Endodermal cell (in vitro differentiated cells): ENCODE measurements around the gene KIF7. TPM values are rescaled to one million over a fixed set of nuclear protein-coding genes. Genes with fewer than 3 reads are reported as not detected.

ENCODE experiments used
- DNase-seq: peaks from one replicate; pipeline ENCODE4 v3.0.0-alpha.2; 2017
- H3K27ac ChIP-seq: 2 replicates; pipeline ENCODE4 v1.5.1; 2013; ENCODE audit warnings: mild to moderate bottlenecking, low read depth, low read length, moderate library complexity
- H3K27me3 ChIP-seq: 2 replicates; pipeline ENCODE4 v1.6.1; 2013; ENCODE audit warnings: mild to moderate bottlenecking, low read length, moderate library complexity; ENCODE audit not compliant: insufficient read depth, control insufficient read depth, poor library complexity, severe bottlenecking
- H3K36me3 ChIP-seq: 2 replicates; pipeline ENCODE4 v1.7.0; 2013; ENCODE audit warnings: mild to moderate bottlenecking, low read length, moderate library complexity; ENCODE audit not compliant: control insufficient read depth, insufficient read depth
- H3K4me1 ChIP-seq: one replicate; pipeline ENCODE4 v1.7.0; 2013; ENCODE audit warnings: low read length; ENCODE audit not compliant: control insufficient read depth, insufficient read depth
- H3K4me3 ChIP-seq: 2 replicates; pipeline ENCODE4 v1.5.1; 2013; ENCODE audit warnings: mild to moderate bottlenecking, low read length, moderate library complexity
- H3K9ac ChIP-seq: 2 replicates; pipeline ENCODE4 v1.6.1; 2013; ENCODE audit warnings: mild to moderate bottlenecking, low read length, moderate library complexity; ENCODE audit not compliant: poor library complexity, severe bottlenecking; ENCODE audit errors: extremely low read depth
- H3K9me3 ChIP-seq: 2 replicates; pipeline ENCODE4 v1.6.1; 2013; ENCODE audit warnings: mild to moderate bottlenecking, low read length, moderate library complexity; ENCODE audit not compliant: control insufficient read depth
- H3K27ac Mint-ChIP-seq: 2 replicates; pipeline ENCODE4 v1.8.0; 2020; ENCODE audit warnings: mixed read lengths
- H3K27me3 Mint-ChIP-seq: 2 replicates; pipeline ENCODE4 v1.8.0; 2021; ENCODE audit warnings: mild to moderate bottlenecking, mixed read lengths; ENCODE audit not compliant: insufficient read depth
- H3K36me3 Mint-ChIP-seq: 2 replicates; pipeline ENCODE4 v1.8.0; 2020; ENCODE audit warnings: low read depth, mixed read lengths
- H3K4me1 Mint-ChIP-seq: 2 replicates; pipeline ENCODE4 v1.8.0; 2020; ENCODE audit warnings: mixed read lengths
- H3K4me3 Mint-ChIP-seq: 2 replicates; pipeline ENCODE4 v1.8.0; 2020; ENCODE audit warnings: mild to moderate bottlenecking, moderate library complexity, mixed read lengths
- H3K9me3 Mint-ChIP-seq: 2 replicates; pipeline ENCODE4 v1.8.0; 2020; ENCODE audit warnings: mild to moderate bottlenecking, mixed read lengths
- CTCF ChIP-seq: fragments of 200-600 bp; sonication (generic); conservative IDR thresholded peaks from 2 replicates; pipeline ENCODE4 v1.5.0; 2021; ENCODE audit warnings: antibody characterized with exemption, mild to moderate bottlenecking
- WGBS, 2 experiments: methylation state at CpG; one replicate each; pipeline versions ENCODE4 v1.1.5 to v1.1.7; 2013; ENCODE audit warnings: missing lambda C conversion rate in 2 of 2, mixed read lengths in 1 of 2; ENCODE audit not compliant: insufficient coverage in 1 of 2, insufficient read length in 1 of 2; 5-methylcytosine and 5-hydroxymethylcytosine counted together
- total RNA-seq, 2 donors: library from RNA; stranded (reverse); fragmentation: NEBNext Ultra II Directional in 1 of 2; extraction: Animal tissue kit (Norgen Biotek cat#: 25700) in 1 of 2; gene quantifications; 2 replicates in 1 of 2; 3 replicates in 1 of 2; pipeline ENCODE4 v1.2.1, GENCODE V29; 2021

Gene KIF7
- total RNA-seq, 2 donors from 2014 or later: 22.9 to 24.4 TPM

GRCh38 chr15:89599021-89599420 lies 56.2 kb downstream of the KIF7 start:
- Histone ChIP-seq H3K36me3 (peaks cover 92% of the 10 kb centered on the region), H3K4me3 (no peak overlapping the region), H3K9ac (no peak overlapping the region), H3K27ac (no peak overlapping the region), H3K9me3 (no peaks in the 10 kb centered on the region), H3K4me1 (no peaks in the 10 kb centered on the region), H3K27me3 (no peaks in the 10 kb centered on the region)
- Mint-ChIP-seq H3K36me3 (peaks cover 60% of the 10 kb centered on the region), H3K4me3 (no peak overlapping the region), H3K27ac (no peak overlapping the region), H3K4me1 (no peaks in the 10 kb centered on the region), H3K27me3 (no peaks in the 10 kb centered on the region), H3K9me3 (no peaks in the 10 kb centered on the region)
- 95 to 98% methylated on average over 4 of the region's 4 CpGs for WGBS, 2 experiments
- no peak for DNase-seq
- TF ChIP-seq CTCF: no peak

- H3K27ac ChIP-seq: no peak overlapping the region
- TF ChIP-seq CTCF: no peak
- no peak overlapping the region for H3K4me3 ChIP-seq
- no peak overlapping the region for H3K9ac ChIP-seq
- H3K4me1 Mint-ChIP-seq: no peaks in the 10 kb centered on the region
- no peak for DNase-seq
- H3K4me1 ChIP-seq: no peaks in the 10 kb centered on the region
- no peaks in the 10 kb centered on the region for H3K9me3 ChIP-seq
- peaks cover 57% of the 10 kb centered on the region for H3K36me3 Mint-ChIP-seq
- no peak overlapping the region for H3K27ac Mint-ChIP-seq
- H3K4me3 Mint-ChIP-seq: no peak overlapping the region
- WGBS, 2 experiments: 90 to 100% methylated on average over 3 to 4 of the region's 4 CpGs
- H3K27me3 Mint-ChIP-seq: no peaks in the 10 kb centered on the region
- no peaks in the 10 kb centered on the region for H3K9me3 Mint-ChIP-seq
- no peaks in the 10 kb centered on the region for H3K27me3 ChIP-seq
- H3K36me3 ChIP-seq: peaks cover 86% of the 10 kb centered on the region
Measured at GRCh38 chr15:89593018-89593417, 62.2 kb downstream of the KIF7 start.

GRCh38 chr15:89591834-89592233 lies 63.4 kb downstream of the KIF7 start:
- H3K27ac ChIP-seq: no peak overlapping the region
- H3K27ac Mint-ChIP-seq: no peak overlapping the region
- no peak overlapping the region for H3K9ac ChIP-seq
- no peaks in the 10 kb centered on the region for H3K4me1 Mint-ChIP-seq
- H3K36me3 Mint-ChIP-seq: peaks cover 47% of the 10 kb centered on the region
- H3K36me3 ChIP-seq: peaks cover 88% of the 10 kb centered on the region
- H3K4me1 ChIP-seq: no peaks in the 10 kb centered on the region
- H3K4me3 ChIP-seq: no peak overlapping the region
- no peak overlapping the region for H3K4me3 Mint-ChIP-seq
- WGBS, 2 experiments: 79 to 97% methylated on average over 2 to 3 of the region's 5 CpGs
- no peak for TF ChIP-seq CTCF
- no peaks in the 10 kb centered on the region for H3K27me3 ChIP-seq
- H3K27me3 Mint-ChIP-seq: no peaks in the 10 kb centered on the region
- DNase-seq: no peak
- H3K9me3 Mint-ChIP-seq: no peaks in the 10 kb centered on the region
- no peaks in the 10 kb centered on the region for H3K9me3 ChIP-seq
